GM12878 (cell line): ENCODE data around the gene PSMA7. TPM values are rescaled to one million over a fixed set of nuclear protein-coding genes. Genes with fewer than 3 reads are reported as not detected.

Experiments
- ATAC-seq: fragments of 200-7000 bp; cut with Tn5 transposase; 3 replicates; pipeline ENCODE4 v1.9.1; 2020; ENCODE audit warnings: mild to moderate bottlenecking, moderate library complexity
- BruUV-seq: library from RNA; stranded (reverse); fragments of 400-500 nt; replicated peaks from 2 replicates; lab custom pipeline; 2021; lab: Mats Ljungman, UMichigan
- CTCF ChIA-PET: fragments of 300-600 bp; sonication (Branson Sonifier 250); formaldehyde crosslinking; extraction: SDS; loops from one replicate; lab custom pipeline; 2021; ENCODE audit warnings: inconsistent platforms; lab: Yijun Ruan, JAX
- POLR2A ChIA-PET: fragments of 350-600 bp; formaldehyde crosslinking; extraction: SDS; loops from one replicate; lab custom pipeline; 2021; ENCODE audit warnings: inconsistent platforms; lab: Charles Lee
- RAD21 ChIA-PET: fragments of 300-600 bp; sonication (Branson Sonifier 250); formaldehyde crosslinking; loops from one replicate; lab custom pipeline; 2023; ENCODE audit warnings: antibody characterized with exemption; ENCODE audit not compliant: unreplicated experiment; lab: Charles Lee
- SMC1A ChIA-PET: fragments of 300-600 bp; sonication (Branson Sonifier 250); formaldehyde crosslinking; loops from one replicate; lab custom pipeline; 2023; ENCODE audit not compliant: unreplicated experiment, uncharacterized antibody; lab: Charles Lee
- DNase-seq: peaks from one replicate; pipeline ENCODE4 v3.0.0-alpha.2; 2011; ENCODE audit warnings: low read depth, low spot score
- FAIRE-seq: peaks from 3 replicates; lab custom pipeline; 2011; peaks lifted over from hg19 to GRCh38; lab: Jason Lieb, UNC
- H2AFZ ChIP-seq: 2 replicates; pipeline ENCODE4 v1.6.0; 2011; ENCODE audit warnings: low read depth, low read length, control low read depth; ENCODE audit not compliant: control insufficient read depth
- H3K27ac ChIP-seq: 2 replicates; pipeline ENCODE4 v1.5.1; 2011; ENCODE audit warnings: control low read depth; ENCODE audit not compliant: control insufficient read depth, insufficient read depth
- H3K27me3 ChIP-seq, 2 experiments: replicated peaks in 1 of 2; 2 replicates each; pipeline versions ENCODE4 v1.6.0 to v1.6.1; 2011; ENCODE audit warnings: low read length in 1 of 2; ENCODE audit not compliant: control insufficient read depth in 2 of 2, insufficient read depth in 2 of 2
- H3K36me3 ChIP-seq, 2 experiments: 2 replicates each; pipeline ENCODE4 v1.5.1; 2011; ENCODE audit warnings: low read length in 1 of 2; ENCODE audit not compliant: control insufficient read depth in 2 of 2, insufficient read depth in 2 of 2
- H3K4me1 ChIP-seq: 2 replicates; pipeline ENCODE4 v1.6.1; 2011; ENCODE audit warnings: mild to moderate bottlenecking, low read length, moderate library complexity, mixed read lengths; ENCODE audit not compliant: control insufficient read depth, insufficient read depth
- H3K4me2 ChIP-seq: 2 replicates; pipeline ENCODE4 v1.6.0; 2011; ENCODE audit warnings: control low read depth; ENCODE audit not compliant: control insufficient read depth, insufficient read depth
- H3K4me3 ChIP-seq: fragments of 200-600 bp; sonication (generic); 2 replicates; pipeline ENCODE4 v1.5.1; 2016
- H3K79me2 ChIP-seq: 2 replicates; pipeline ENCODE4 v1.6.0; 2011; ENCODE audit warnings: low read length; ENCODE audit not compliant: control insufficient read depth, insufficient read depth
- H3K9ac ChIP-seq: 2 replicates; pipeline ENCODE4 v1.8.0; 2011; ENCODE audit warnings: low read length, control low read depth, mixed read lengths; ENCODE audit not compliant: control insufficient read depth, insufficient read depth
- H3K9me3 ChIP-seq: replicated peaks from 3 replicates; pipeline ENCODE4 v1.5.1; 2011; ENCODE audit warnings: mild to moderate bottlenecking, low read length; ENCODE audit not compliant: control insufficient read depth, insufficient read depth
- H4K20me1 ChIP-seq: 2 replicates; pipeline ENCODE4 v1.6.0; 2011; ENCODE audit not compliant: control insufficient read depth, insufficient read depth
- CBFB ChIP-seq: IDR thresholded peaks from 2 replicates; pipeline ENCODE4 v1.6.1; 2016; ENCODE audit warnings: antibody characterized with exemption, low read depth
- E2F4 ChIP-seq: IDR thresholded peaks from 2 replicates; pipeline ENCODE4 v1.6.1; 2012; ENCODE audit warnings: low read depth, low read length, improper control_type of control experiment
- EED ChIP-seq: sonication (generic); IDR thresholded peaks from 2 replicates; pipeline ENCODE4 v1.6.1; 2016; ENCODE audit warnings: antibody characterized with exemption, low read depth
- HDAC2 ChIP-seq: fragments of 200-600 bp; sonication (generic); IDR thresholded peaks from 2 replicates; pipeline ENCODE4 v1.6.1; 2017
- HDAC6 ChIP-seq: fragments of 200-600 bp; sonication (generic); IDR thresholded peaks from one replicate; pipeline ENCODE4 v1.8.0; 2017; ENCODE audit warnings: antibody characterized with exemption; ENCODE audit not compliant: unreplicated experiment
- MYB ChIP-seq: fragments of 150-350 bp; IDR thresholded peaks from 2 replicates; pipeline ENCODE4 v1.6.1; 2014; ENCODE audit warnings: mild to moderate bottlenecking, low read depth, low read length, borderline replicate concordance
- NBN ChIP-seq: fragments of 450-650 bp; IDR thresholded peaks from 2 replicates; pipeline ENCODE4 v1.6.1; 2016
- PRDM15 ChIP-seq: fragments of 450-650 bp; formaldehyde crosslinking; IDR thresholded peaks from 2 replicates; pipeline ENCODE4 v1.4.0; 2020; ENCODE audit warnings: mild to moderate bottlenecking, moderate library complexity
- SIX5 ChIP-seq: IDR thresholded peaks from 2 replicates; pipeline ENCODE4 v1.6.1; 2011; ENCODE audit warnings: mild to moderate bottlenecking, low read depth, low read length, moderate library complexity; ENCODE audit not compliant: severe bottlenecking
- SMAD1 ChIP-seq: fragments of 450-650 bp; IDR thresholded peaks from 2 replicates; pipeline ENCODE4 v1.6.1; 2018; ENCODE audit warnings: mild to moderate bottlenecking, low read depth; ENCODE audit not compliant: partially characterized antibody
- TARDBP ChIP-seq: IDR thresholded peaks from 2 replicates; pipeline ENCODE4 v1.6.1; 2016; ENCODE audit warnings: borderline replicate concordance
- TBL1XR1 ChIP-seq: IDR thresholded peaks from 2 replicates; pipeline ENCODE4 v1.6.1; 2012; ENCODE audit warnings: low read depth, low read length, improper control_type of control experiment
- ZBTB11 ChIP-seq: fragments of 450-650 bp; formaldehyde crosslinking; IDR thresholded peaks from 2 replicates; pipeline ENCODE4 v1.5.0; 2022; ENCODE audit warnings: mild to moderate bottlenecking, missing genetic modification characterization
- WGBS: methylation state at CpG from one replicate; pipeline ENCODE4 v1.1.6; 2016; ENCODE audit warnings: low lambda C conversion rate; ENCODE audit not compliant: insufficient replicate concordance, insufficient coverage; ENCODE audit errors: missing lambda C conversion rate; 5-methylcytosine and 5-hydroxymethylcytosine counted together
- in situ Hi-C: fragments of 300-500 bp; cut with MboI; formaldehyde crosslinking; loops from 9 replicates; pipeline ENCODE4 v1.14.3; 2018; ENCODE audit warnings: mixed read lengths
- intact Hi-C: fragments of 100-400 bp; cut with micrococcal nuclease; formaldehyde crosslinking; loops from one replicate; pipeline ENCODE4 v1.14.2; 2022; ENCODE audit not compliant: unreplicated experiment
- polyA plus RNA-seq, 11 experiments: library from polyadenylated mRNA; depleted of rRNA in 4 of 11; unstranded in 6 of 11; stranded (reverse) in 5 of 11; fragments of >200 nt; fragmentation: Nextera tagmentation in 4 of 11; fragmentation: Illumina TruSeq in 1 of 11; extraction: Ambion mirVana in 4 of 11; extraction: Trizol in 1 of 11; gene quantifications; 1 replicate in 1 of 11; 2 replicates in 10 of 11; pipeline versions ENCODE4 v1.2.1 to v1.2.3, GENCODE V29; 2011 to 2016; ENCODE audit warnings: inconsistent platforms in 2 of 11, missing spikeins in 2 of 11, low read depth in 1 of 11
- total RNA-seq, 4 experiments: library from RNA; depleted of rRNA in 3 of 4; stranded (reverse); fragments of >200 nt in 3 of 4; fragmentation: Illumina TruSeq in 1 of 4; extraction: Trizol in 1 of 4; gene quantifications; 2 replicates each; pipeline versions ENCODE4 v1.2.1 to v1.2.3, GENCODE V29; 2013 to 2021
- TF ChIP-seq, protein P1 (sequence below): IDR thresholded peaks from 2 replicates; pipeline ENCODE4 v1.6.1; 2011; ENCODE audit warnings: low read depth, mild to moderate bottlenecking, low read length, moderate library complexity, borderline replicate concordance; ENCODE audit errors: extremely low read depth
- TF ChIP-seq, protein P2 (sequence below), 3 experiments: IDR thresholded peaks in 2 of 3; conservative IDR thresholded peaks in 1 of 3; 2 replicates each; pipeline ENCODE4 v1.5.1; 2011; ENCODE audit warnings: low read depth in 3 of 3, low read length in 3 of 3, mild to moderate bottlenecking in 3 of 3, control low read depth in 2 of 3, moderate library complexity in 2 of 3, inconsistent platforms in 1 of 3, mixed read lengths in 1 of 3; ENCODE audit not compliant: control insufficient read depth in 2 of 3, insufficient read depth in 1 of 3; ENCODE audit errors: extremely low read depth in 1 of 3

The PSMA7 gene
- total and polyA plus RNA-seq, 10 of the 15 experiments (the other 5 are each of a cell fraction or from before 2014, with no cell fraction given) = 216 to 857 (median 368) TPM

GRCh38 chr20:62160876-62161275 lies 17.7 kb upstream of the PSMA7 start:
- Histone ChIP-seq H3K27me3 (no peaks in the 10 kb centered on the region), H3K4me2 (no peak overlapping the region), H3K27ac (no peak overlapping the region), H3K9ac (no peak overlapping the region), H3K36me3 (peaks cover 14 to 44% of the 10 kb centered on the region in 2 experiments; a peak in 3 of 4 replicates), H3K79me2 (peaks cover 3% of the 10 kb centered on the region; the same call in 1 of the 2 replicates), H4K20me1 (no peaks in the 10 kb centered on the region), H2AFZ (no peak overlapping the region), H3K9me3 (no peaks in the 10 kb centered on the region), H3K4me1 (peaks cover 9% of the 10 kb centered on the region), H3K4me3 (no peak overlapping the region)
- no peak for DNase-seq
- CTCF ChIA-PET = no interaction called here
- intact Hi-C loops = no loop called here
- over 99% methylated on average over 15 of the region's 17 CpGs for WGBS
- BruUV-seq = no TSS peak
- no peak for ATAC-seq
- in situ Hi-C loops = no loop called here
- POLR2A ChIA-PET = no interaction called here
- RAD21 ChIA-PET = no interaction called here
- SMC1A ChIA-PET = no interaction called here
- FAIRE-seq = no peak
- TF ChIP-seq HDAC2 (no peak), HDAC6 (no peak), CBFB (no peak), SIX5 (no peak), NBN (no peak), MYB (no peak), EED (no peak), TBL1XR1 (no peak), ZBTB11 (no peak), TARDBP (no peak), SMAD1 (no peak), E2F4 (no peak), PRDM15 (CRISPR knock-in tag) (no peak)
- TF ChIP-seq, protein P1, sequence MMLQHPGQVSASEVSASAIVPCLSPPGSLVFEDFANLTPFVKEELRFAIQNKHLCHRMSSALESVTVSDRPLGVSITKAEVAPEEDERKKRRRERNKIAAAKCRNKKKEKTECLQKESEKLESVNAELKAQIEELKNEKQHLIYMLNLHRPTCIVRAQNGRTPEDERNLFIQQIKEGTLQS = no peak
- TF ChIP-seq, protein P2, sequence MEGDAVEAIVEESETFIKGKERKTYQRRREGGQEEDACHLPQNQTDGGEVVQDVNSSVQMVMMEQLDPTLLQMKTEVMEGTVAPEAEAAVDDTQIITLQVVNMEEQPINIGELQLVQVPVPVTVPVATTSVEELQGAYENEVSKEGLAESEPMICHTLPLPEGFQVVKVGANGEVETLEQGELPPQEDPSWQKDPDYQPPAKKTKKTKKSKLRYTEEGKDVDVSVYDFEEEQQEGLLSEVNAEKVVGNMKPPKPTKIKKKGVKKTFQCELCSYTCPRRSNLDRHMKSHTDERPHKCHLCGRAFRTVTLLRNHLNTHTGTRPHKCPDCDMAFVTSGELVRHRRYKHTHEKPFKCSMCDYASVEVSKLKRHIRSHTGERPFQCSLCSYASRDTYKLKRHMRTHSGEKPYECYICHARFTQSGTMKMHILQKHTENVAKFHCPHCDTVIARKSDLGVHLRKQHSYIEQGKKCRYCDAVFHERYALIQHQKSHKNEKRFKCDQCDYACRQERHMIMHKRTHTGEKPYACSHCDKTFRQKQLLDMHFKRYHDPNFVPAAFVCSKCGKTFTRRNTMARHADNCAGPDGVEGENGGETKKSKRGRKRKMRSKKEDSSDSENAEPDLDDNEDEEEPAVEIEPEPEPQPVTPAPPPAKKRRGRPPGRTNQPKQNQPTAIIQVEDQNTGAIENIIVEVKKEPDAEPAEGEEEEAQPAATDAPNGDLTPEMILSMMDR (IDR thresholded peaks at IDR 0.05 in 2 of 3, conservative IDR thresholded peaks at IDR 0.05 in 1 of 3; ENCODE audit: control insufficient read depth in 2 of 3, extremely low read depth in 1 of 3, insufficient read depth in 1 of 3, low read depth in 3 of 3, low read length in 3 of 3) = no peak
